Mucosa of descending colon (tissue), 3 donors: ENCODE data around the gene PCBP3. TPM values are rescaled to one million over a fixed set of nuclear protein-coding genes. Genes with fewer than 3 reads are reported as not detected.
"Not testable (repeated sequence)": the region's sequence is repeated elsewhere in the genome, so short reads cannot be mapped to it uniquely, and the experiment has no call there.

Experiments
- ATAC-seq: fragments of 200-7000 bp; cut with Tn5 transposase; one replicate; pipeline ENCODE4 v1.9.1; 2020; ENCODE audit warnings: mild to moderate bottlenecking, moderate library complexity
- DNase-seq, 3 donors: peaks; one replicate each; pipeline ENCODE4 v3.0.0-alpha.2; 2020
- H3K36me3 ChIP-seq: fragments of 200-600 bp; one replicate; pipeline ENCODE4 v1.8.0; 2021; ENCODE audit warnings: low read depth, mild to moderate bottlenecking
- H3K4me1 ChIP-seq: fragments of 200-600 bp; one replicate; pipeline ENCODE4 v1.8.0; 2021; ENCODE audit warnings: low read depth, mild to moderate bottlenecking
- H3K4me3 ChIP-seq: fragments of 200-600 bp; one replicate; pipeline ENCODE4 v1.8.0; 2021; ENCODE audit warnings: mild to moderate bottlenecking
- H3K9me3 ChIP-seq: fragments of 200-600 bp; one replicate; pipeline ENCODE4 v1.8.0; 2021; ENCODE audit warnings: mild to moderate bottlenecking
- intact Hi-C, 2 donors: fragments of 100-400 bp; cut with DNase I in 1 of 2; cut with micrococcal nuclease in 1 of 2; formaldehyde crosslinking; loops; one replicate each; pipeline versions ENCODE4 v1.11.0 to v1.11.1; 2022; cut with DNase I, micrococcal nuclease
- total RNA-seq, 3 donors: library from RNA; stranded (reverse); fragmentation: NEBNext Ultra II Directional in 2 of 3; extraction: Animal tissue kit (Norgen Biotek cat#: 25700) in 2 of 3; gene quantifications; one replicate each; pipeline versions ENCODE4 v1.2.1 to v1.2.4, GENCODE V29; 2021 to 2023
- TF ChIP-seq, protein P1 (sequence below): fragments of 200-600 bp; IDR thresholded peaks from one replicate; pipeline ENCODE4 v1.8.0; 2022; ENCODE audit warnings: antibody characterized with exemption, mild to moderate bottlenecking
- donor health status: DM: no; HTN: no; CAD: no; lungs with moderate emphysema.
- donor health status: DM: no; HTN: no; CAD: no.
- donor health status: DM: no; HTN: yes; CAD: no.

Gene PCBP3
- total RNA-seq, 3 donors from 2014 or later = 4.5 to 18.4 (median 7.6) TPM

- Histone ChIP-seq H3K4me3 (no peak overlapping the region), H3K36me3 (no peaks in the 10 kb centered on the region), H3K9me3 (no peaks in the 10 kb centered on the region), H3K4me1 (peaks cover 5% of the 10 kb centered on the region)
- TF ChIP-seq, protein P1, sequence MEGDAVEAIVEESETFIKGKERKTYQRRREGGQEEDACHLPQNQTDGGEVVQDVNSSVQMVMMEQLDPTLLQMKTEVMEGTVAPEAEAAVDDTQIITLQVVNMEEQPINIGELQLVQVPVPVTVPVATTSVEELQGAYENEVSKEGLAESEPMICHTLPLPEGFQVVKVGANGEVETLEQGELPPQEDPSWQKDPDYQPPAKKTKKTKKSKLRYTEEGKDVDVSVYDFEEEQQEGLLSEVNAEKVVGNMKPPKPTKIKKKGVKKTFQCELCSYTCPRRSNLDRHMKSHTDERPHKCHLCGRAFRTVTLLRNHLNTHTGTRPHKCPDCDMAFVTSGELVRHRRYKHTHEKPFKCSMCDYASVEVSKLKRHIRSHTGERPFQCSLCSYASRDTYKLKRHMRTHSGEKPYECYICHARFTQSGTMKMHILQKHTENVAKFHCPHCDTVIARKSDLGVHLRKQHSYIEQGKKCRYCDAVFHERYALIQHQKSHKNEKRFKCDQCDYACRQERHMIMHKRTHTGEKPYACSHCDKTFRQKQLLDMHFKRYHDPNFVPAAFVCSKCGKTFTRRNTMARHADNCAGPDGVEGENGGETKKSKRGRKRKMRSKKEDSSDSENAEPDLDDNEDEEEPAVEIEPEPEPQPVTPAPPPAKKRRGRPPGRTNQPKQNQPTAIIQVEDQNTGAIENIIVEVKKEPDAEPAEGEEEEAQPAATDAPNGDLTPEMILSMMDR = no peak
- DNase-seq (no peak), ATAC-seq (no peak)
- intact Hi-C loops = no loop called here
Measured at GRCh38 chr21:45883090-45883489, 239.6 kb downstream of the PCBP3 start.

DNA sequence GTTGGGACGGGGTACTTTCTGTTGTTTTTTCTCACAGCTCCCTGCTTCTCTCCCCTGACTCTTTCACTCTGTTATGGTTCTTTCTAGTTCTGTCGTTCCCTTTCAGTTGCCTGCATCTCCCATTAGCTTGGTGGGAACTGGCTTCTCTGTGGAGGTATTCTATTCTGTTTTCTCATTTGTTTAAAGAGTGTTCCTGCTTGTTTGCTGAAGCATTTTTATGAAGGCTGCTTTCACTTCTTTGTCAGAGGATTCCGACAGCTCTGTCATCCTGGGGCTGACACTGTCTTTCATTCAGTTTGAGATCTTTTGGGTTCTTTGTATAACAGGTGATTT, 242.0 kb downstream of the PCBP3 start:
- TF ChIP-seq, protein P1 = no peak
- Histone ChIP-seq H3K36me3 (no peaks in the 10 kb centered on the region), H3K4me3 (no peak overlapping the region), H3K4me1 (peaks cover 5% of the 10 kb centered on the region), H3K9me3 (no peaks in the 10 kb centered on the region)
- no peak for ATAC-seq
- no peak for DNase-seq
- intact Hi-C loops = no loop called here

- H3K4me1 ChIP-seq, H3K4me3 ChIP-seq, H3K9me3 ChIP-seq, H3K36me3 ChIP-seq, intact Hi-C loops, ATAC-seq: not testable (repeated sequence)
- peak in 2 of 3 donors; percentile 16 to 70 for DNase-seq
Measured at GRCh38 chr21:45885930-45886601, 242.5 kb downstream of the PCBP3 start.

DNA sequence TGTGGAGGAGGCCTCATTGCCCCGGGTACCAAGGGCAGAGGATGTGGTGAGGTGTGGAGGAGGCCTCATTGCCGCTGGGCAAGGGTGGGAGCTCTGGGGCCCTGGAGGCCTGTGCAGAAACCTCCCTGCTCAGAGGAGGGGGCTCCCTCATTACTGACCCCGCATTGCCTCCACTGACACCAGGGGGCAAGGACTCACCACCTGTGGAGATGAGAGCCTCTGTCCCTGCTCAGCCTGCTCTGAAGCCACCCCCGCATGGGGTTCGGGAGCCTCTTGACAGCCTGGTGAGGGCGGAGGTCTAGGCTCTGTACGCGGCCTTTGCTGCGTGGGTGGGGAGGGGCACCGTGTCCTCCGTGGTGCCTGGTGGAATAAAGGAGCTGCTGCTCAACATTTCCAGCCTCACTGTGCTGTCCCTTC, 243.1 kb downstream of the PCBP3 start:
- ATAC-seq (peak; percentile 12), DNase-seq (peak in 1 of 3 donors; percentile 45)
- intact Hi-C loops = no loop called here
- Histone ChIP-seq H3K9me3 (no peaks in the 10 kb centered on the region), H3K4me1 (peaks cover 7% of the 10 kb centered on the region), H3K4me3 (no peak overlapping the region), H3K36me3 (no peaks in the 10 kb centered on the region)
- TF ChIP-seq, protein P1 = no peak

DNA sequence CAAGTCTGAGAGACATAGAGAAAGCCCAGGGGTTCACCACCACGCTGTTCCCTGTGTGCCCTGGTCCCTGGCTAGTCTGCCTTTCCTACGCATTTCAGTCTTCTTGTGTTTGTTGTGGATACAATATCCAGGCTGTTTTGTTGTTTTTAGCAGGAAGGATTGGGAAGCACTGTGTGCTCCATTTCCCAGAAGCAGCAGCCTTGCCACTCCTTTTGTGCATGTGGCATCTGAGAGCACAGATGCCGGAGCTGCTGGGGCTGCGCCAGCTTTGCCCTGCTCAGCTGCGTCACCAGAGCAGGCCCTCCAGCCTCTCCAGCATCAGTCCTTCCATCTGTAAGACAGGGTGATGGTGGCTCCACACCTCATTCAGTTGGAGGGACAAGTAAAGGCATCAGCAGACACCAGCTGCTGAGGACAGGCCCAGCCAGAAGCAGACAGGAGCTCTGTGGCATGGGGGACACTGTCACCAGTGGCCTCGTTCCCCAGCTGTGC, 243.6 kb downstream of the PCBP3 start:
- Histone ChIP-seq H3K4me1 (peaks cover 9% of the 10 kb centered on the region), H3K4me3 (no peak overlapping the region), H3K9me3 (no peaks in the 10 kb centered on the region), H3K36me3 (no peaks in the 10 kb centered on the region)
- DNase-seq = peak in 2 of 3 donors; percentile 17 to 22
- intact Hi-C loops = no loop called here
- TF ChIP-seq, protein P1 = no peak
- ATAC-seq = peak; percentile 11

DNA sequence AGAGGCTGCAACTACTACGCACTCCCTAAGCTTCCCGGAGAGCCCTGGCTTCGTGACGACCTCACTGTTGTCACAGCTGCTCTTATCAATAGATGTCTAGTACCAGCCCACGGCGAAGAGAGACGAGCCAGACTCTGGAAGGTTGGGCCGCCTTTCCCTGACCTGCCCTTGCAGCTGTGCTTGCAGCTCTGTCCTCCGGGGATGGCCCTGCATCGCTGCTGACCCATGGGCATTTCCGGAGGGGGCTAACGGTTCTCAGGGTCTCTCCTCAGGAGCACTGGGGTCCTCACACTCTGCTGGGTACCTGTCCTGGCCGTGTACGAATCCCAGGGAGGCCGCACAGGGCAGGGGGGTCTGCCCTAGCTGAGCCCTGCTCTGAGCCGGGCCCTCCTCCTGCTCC, 244.3 kb downstream of the PCBP3 start:
- intact Hi-C loops = no loop called here
- peak in 1 of 3 donors; percentile 42 for DNase-seq
- ATAC-seq = no peak
- no peaks in the 10 kb centered on the region for H3K36me3 ChIP-seq
- TF ChIP-seq, protein P1 = no peak
- H3K9me3 ChIP-seq = no peaks in the 10 kb centered on the region
- H3K4me3 ChIP-seq = no peak overlapping the region
- H3K4me1 ChIP-seq = peaks cover 9% of the 10 kb centered on the region
